ENCODE data around the gene PYDC2. TPM values are rescaled to one million over a fixed set of nuclear protein-coding genes. Genes with fewer than 3 reads are reported as not detected.

The PYDC2 gene
- total and polyA plus RNA-seq, 2 of the 8 experiments (the other 6 are each of a cell fraction or from before 2014, with no cell fraction given), result not detected

DNA sequence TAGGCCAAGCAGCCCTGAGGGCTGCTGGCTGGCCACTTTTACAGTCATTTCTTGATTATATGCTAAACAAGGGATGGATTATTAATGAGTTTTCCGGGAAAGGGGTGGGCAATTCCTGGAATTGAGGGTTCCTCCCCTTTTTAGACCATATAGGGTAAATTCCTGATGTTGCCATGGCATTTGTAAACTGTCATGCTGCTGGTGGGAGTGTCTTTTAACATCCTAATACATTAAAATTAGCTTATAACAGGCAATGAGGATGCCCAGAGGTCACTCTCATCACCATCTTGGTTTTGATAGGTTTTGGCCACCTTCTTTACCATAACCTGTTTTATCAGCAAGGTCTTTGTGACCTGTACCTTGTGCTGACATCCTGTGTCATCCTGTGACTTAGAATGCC lies 11.7 kb upstream of the PYDC2 start (continued):
- TF ChIP-seq CHD7 (IDR thresholded peaks at IDR 0.05; ENCODE audit: insufficient replicate concordance, low read length) (no peak), GTF2F1 (IDR thresholded peaks at IDR 0.05; ENCODE audit: borderline replicate concordance, low read depth, low read length) (no peak), EP300 (IDR thresholded peaks at IDR 0.05; ENCODE audit: borderline replicate concordance in 1 of 2, low read depth in 2 of 2, low read length in 2 of 2) (no peak), BRCA1 (IDR thresholded peaks at IDR 0.05; ENCODE audit: low read depth, low read length) (no peak), CTCF (IDR thresholded peaks at IDR 0.05; ENCODE audit: control extremely low read depth in 1 of 3, insufficient read depth in 1 of 3, low read depth in 1 of 3, low read length in 3 of 3) (no peak), JUND (IDR thresholded peaks at IDR 0.05; ENCODE audit: low read length) (no peak), SIRT6 (IDR thresholded peaks at IDR 0.05; ENCODE audit: low read length) (no peak), POLR2A (IDR thresholded peaks at IDR 0.05; ENCODE audit: control extremely low read depth in 1 of 2, low read depth in 2 of 2, low read length in 2 of 2) (no peak), CBX5 (IDR thresholded peaks at IDR 0.05; ENCODE audit: low read depth, low read length) (no peak)

All from H1 (cell line).